NCI-H1436 (cell line): ENCODE data around the gene ERBB2.
"Not testable (repeated sequence)": the region's sequence is repeated elsewhere in the genome, so short reads cannot be mapped to it uniquely, and the experiment has no call there.

ENCODE experiments used
- DNase-seq: peaks from one replicate; lab custom pipeline; 2025; lab: John Stamatoyannopoulos, UW

Gene ERBB2

DNA sequence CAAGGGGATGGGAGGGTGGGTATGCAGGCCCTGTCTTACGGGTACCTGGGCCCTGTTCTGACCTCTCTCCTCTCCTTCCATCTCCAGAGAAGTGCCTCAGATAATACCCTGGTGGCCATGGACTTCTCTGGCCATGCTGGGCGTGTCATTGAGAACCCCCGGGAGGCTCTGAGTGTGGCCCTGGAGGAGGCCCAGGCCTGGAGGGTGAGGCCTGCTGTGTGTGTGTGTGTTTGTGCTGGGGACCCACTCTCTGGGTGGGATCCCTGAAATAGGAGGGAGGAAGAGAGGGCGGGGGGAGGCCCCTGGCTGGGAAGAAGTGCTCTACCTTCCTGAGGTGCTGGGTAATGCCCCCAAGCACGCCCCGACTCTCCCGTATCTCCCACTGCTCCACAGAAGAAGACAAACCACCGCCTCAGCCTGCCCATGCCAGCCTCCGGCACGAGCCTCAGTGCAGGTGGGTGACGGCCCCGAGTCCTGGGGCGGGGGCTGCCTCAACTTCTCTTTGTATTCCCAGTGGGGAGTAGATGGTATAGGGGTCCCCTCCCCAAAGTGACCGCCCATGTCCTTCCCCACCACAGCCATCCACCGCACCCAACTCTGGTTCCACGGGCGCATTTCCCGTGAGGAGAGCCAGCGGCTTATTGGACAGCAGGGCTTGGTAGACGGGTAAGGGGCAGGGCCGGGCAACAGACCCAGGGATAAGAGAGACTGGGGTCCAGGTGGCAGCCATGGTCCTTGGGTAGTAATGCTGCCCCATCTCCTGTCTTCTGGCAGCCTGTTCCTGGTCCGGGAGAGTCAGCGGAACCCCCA, 45.7 kb downstream of the ERBB2 start:
- no peak for DNase-seq

- no peak for DNase-seq
These were observed 46.2 kb downstream of the ERBB2 start for GRCh38 chr17:39746145-39746461.

- no peak for DNase-seq
These were observed 47.9 kb downstream of the ERBB2 start for GRCh38 chr17:39747745-39748144.

GRCh38 chr17:39748444-39749034, 48.7 kb downstream of the ERBB2 start:
- DNase-seq: not testable (repeated sequence)

DNA sequence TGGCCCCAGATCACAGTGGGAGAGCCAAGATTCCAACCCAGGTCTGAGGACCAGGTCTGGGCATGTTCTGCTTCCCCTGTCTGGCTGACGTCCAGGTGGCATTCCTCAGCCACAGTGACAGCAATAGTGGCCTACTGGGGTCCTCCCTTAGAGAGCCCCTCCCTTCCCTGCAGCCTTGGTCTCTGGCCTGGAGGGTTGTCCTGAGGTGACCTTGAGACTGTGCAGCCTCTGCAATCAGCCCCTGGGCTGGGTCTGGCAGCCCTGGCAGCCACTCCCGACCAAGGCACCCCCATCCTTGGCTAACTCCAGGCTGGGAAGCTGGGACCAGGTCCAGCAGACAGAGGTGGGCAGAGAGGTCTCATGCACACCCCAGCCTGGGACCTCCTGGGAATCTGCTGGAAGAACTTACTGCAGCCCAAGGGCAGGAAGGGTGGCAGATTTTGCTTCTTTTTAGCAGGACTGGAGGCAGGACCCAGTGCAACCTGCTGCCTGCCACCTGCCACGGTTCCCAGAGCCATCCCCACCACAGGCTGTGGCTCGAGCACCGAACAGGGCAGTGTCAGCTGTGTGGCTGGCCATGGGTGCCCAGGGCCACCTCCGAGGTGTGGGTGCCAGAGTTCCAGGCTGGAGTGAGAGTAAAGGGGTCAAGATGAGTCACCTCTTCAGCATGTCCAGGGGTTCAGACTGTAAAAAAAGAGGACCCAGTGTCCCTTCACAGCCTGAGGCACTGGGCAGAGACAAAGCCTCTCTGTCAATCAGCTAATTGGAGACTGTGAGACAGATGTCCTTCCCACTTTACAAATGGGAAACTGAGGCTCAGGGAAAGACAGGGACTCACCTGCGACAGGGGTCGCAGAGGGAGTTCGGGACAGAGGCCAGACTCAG, 50.5 kb downstream of the ERBB2 start:
- no peak for DNase-seq

DNA sequence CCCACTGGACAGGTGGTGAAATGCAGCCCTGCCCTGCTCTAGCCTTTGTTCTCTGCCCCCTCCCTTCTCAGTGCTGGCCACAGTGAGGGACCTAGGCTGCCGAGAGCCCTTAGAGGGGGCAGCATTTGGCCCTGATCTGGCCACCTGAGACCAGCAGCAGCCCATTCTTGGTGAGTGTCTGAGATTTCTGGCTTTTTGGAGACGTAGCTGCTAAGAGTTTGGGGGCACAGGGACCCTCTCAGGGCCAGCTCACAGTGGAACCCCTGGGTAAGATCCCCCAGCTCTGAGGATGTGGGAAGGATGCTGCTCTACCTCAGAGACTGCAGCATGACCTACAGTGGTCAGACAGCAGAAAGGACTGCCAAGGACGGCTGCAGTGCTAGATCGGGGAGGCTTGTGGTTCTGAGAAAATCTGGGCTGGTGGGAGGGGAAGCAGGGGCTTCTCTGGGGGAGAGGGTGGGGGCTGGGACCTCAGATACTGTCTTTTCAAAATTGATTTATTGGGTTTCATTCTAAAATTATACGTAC, 51.2 kb downstream of the ERBB2 start:
- no peak for DNase-seq

GRCh38 chr17:39751637-39752036, 51.8 kb downstream of the ERBB2 start:
- DNase-seq: no peak

DNA sequence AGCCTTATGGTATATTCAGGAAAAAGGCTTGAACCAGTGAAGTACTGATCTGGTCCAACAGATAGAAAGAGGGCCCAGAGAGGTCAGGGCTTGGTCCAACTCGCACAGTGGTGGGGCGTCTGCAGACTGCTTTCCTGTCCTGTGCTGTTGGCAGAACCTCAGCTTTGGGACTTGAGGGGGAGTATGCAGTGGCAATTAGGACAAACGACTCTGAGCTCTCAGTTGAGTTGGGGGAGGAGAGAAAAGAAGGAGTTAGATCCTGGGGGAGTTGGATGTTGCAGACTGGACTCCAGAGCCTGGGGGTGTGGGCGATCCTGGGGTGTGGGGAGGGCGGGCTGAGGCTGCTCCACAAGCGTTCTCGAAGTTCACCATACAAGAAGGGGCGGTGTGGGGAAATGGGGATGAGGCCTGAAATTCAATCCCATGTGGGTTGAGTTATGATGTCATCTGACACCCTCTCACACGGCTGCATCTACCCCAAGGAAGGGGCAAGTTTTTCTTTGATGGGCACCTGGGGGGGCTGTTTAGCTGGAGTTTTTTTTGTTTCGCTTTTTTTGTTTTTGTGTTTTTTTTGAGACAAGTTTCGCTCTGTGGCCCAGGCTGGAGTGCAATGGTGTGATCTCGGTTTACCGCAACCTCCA, 52.5 kb downstream of the ERBB2 start:
- DNase-seq: no peak

DNA sequence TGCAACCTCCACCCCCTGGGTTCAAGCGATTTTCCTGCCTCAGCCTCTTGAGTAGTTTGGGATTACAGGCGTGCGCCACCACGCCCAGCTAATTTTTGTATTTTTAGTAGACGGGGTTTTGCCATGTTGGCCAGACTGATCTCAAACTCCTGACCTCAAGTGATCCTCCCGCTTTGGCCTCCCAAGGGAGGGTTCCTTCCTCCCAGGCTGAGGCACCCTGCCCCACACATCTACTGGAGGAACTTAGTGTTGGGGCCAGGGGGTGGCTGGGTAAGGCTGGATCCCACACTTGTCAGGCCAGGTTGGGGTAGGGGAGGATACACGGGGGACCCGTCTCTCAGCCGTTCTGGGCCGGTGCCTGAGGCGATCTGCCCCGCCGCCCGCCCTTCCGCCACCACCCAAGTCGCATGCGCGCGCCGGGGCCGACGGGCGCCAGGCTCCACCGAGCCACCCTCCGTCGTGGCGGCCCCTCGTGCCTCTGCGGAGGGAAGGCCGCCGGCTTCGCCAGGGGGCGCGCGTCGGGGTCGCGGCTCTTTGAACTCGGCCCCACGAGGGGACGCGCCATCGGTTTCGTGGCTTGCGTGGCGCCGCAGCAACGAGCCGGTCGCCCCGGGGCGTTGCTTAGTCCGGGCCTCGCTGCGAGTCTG, 53.8 kb downstream of the ERBB2 start:
- DNase-seq: peak; percentile 69

- peak; percentile 84 for DNase-seq
These were observed 54.5 kb downstream of the ERBB2 start for GRCh38 chr17:39754161-39754957.

- DNase-seq: no peak
These were observed 55.2 kb downstream of the ERBB2 start for GRCh38 chr17:39754958-39755553.

DNA sequence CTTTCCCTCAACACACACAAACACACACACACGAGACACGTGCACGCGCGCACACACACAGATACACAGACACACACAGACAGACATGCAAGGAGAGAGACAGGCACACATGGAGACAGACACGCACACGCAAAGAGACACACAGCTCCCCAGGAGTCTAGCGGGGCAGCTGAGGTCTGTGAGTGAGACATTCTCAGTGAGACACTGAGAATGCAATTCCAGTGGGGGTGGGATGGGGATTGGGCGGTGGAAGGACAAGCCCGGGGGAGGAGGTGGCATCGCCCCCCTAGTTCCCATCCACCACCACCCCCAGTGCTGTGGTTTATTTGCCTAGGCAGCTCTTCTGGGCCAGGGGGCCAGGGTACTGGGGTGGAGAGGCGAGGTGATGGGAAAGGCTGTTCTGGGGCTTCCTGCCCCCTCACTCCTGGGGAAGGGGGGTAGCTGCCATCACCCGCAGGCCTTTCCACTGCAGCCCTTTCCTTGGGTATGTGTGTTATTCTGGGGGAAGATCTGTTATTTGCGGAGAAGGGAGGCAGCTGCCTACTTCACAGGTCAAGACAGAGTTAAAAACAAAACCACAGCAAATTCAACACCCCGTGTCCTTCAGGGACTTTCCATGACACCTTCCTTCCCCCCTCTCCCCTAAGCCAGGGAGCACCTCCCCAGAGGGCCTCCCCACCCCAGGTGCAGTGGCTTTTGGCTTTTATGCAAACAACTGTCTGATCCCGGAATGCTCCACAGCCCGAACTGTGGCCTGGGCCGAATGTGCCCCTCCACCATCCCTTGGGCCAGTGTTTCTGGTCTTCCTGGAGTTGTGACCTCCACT, 55.9 kb downstream of the ERBB2 start:
- DNase-seq: no peak

DNA sequence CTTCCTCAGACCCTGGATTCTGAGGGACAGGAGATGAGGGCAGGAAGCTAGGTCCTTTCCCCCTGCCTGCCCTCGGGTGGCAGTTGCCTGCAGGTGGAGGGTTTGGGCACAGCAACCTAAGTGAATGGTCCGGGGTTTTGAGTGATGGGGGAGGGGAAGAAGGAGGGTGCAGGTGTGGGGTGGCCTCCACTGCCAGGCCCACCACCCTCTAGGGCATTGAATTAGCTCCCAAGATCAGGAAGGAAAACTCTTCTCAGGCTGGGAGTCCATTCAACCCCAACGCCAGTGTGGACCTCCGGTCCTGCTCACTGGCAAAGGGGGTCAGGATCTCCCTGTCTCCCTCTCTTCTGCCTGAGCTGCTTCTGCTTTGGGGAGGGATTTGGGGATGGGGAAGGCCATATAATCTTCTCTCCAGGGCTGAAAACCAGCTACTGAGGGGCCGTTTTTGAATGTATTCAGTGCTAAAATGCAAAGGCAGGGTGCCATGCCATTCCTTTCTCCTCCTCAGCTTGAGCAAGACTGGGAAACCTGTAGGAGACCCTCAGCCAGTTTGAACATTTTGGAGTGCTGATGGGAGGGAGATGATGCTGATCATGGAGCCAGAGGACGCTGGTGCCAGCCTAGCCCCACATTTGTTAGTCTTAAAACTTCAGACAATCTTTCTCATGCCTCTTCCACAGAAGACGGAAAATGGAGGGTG, 56.7 kb downstream of the ERBB2 start:
- no peak for DNase-seq

- no peak for DNase-seq
These were observed 57.4 kb downstream of the ERBB2 start for GRCh38 chr17:39757176-39757662.

GRCh38 chr17:39757931-39758873, 58.3 kb downstream of the ERBB2 start:
- DNase-seq: no peak

DNA sequence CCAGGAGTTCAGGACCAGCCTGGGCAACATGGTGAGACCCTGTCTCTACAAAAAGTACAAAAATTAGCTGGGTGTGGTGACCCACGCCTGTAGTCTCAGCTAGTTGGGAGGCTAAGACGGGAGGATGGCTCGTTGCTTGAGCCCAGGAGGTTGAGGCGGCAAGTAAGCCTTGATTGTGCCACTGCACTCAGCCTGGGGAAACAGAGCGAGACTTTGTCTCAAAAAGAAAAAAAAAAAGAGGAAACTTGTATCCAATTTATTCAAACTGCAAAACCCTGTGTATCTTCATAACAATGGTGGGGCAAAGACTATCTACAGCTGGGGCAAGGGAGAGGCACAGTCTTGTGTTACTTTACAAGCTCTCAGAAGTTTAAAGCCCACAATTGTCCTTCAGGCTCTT, 59.3 kb downstream of the ERBB2 start:
- DNase-seq: no peak

- DNase-seq: no peak
These were observed 62.1 kb downstream of the ERBB2 start for GRCh38 chr17:39761861-39762496.
